Breast epithelium (tissue), 4 donors: ENCODE data around the gene CBX7. TPM values are rescaled to one million over a fixed set of nuclear protein-coding genes. Genes with fewer than 3 reads are reported as not detected.

Experiments used
- DNase-seq, 2 donors: peaks; one replicate each; pipeline ENCODE4 v3.0.0-alpha.2; 2019; ENCODE audit warnings: low spot score in 2 of 2
- H3K27ac ChIP-seq, 2 donors: fragments of 200-600 bp; sonication (generic) in 1 of 2; one replicate each; pipeline ENCODE4 v1.5.1; 2016 to 2019; ENCODE audit warnings: mild to moderate bottlenecking in 1 of 2
- H3K27me3 ChIP-seq, 2 donors: fragments of 200-600 bp; sonication (generic) in 1 of 2; one replicate each; pipeline versions ENCODE4 v1.5.1 to v1.6.0; 2017 to 2019; ENCODE audit warnings: control low read depth in 1 of 2, mild to moderate bottlenecking in 1 of 2
- H3K36me3 ChIP-seq: fragments of 200-600 bp; one replicate; pipeline ENCODE4 v1.5.1; 2019
- H3K4me1 ChIP-seq, 2 donors: fragments of 200-600 bp; sonication (generic); one replicate each; pipeline ENCODE4 v1.5.1; 2016 to 2019; ENCODE audit warnings: control low read depth in 1 of 2
- H3K4me3 ChIP-seq, 3 donors: fragments of 200-600 bp; sonication (generic); 1 replicate in 2 of 3; 2 replicates in 1 of 3; pipeline ENCODE4 v1.5.1; 2016 to 2019; ENCODE audit warnings: mild to moderate bottlenecking in 3 of 3, moderate library complexity in 2 of 3
- H3K9me3 ChIP-seq, 2 donors: fragments of 200-600 bp; sonication (generic) in 1 of 2; one replicate each; pipeline ENCODE4 v1.5.1; 2016 to 2019; ENCODE audit warnings: control low read depth in 1 of 2
- POLR2A ChIP-seq: fragments of 450-650 bp; IDR thresholded peaks from one replicate; pipeline ENCODE4 v1.6.1; 2016; ENCODE audit warnings: antibody characterized with exemption, mild to moderate bottlenecking, moderate library complexity
- POLR2AphosphoS5 ChIP-seq, 3 donors: sonication (generic); formaldehyde crosslinking; IDR thresholded peaks; one replicate each; pipeline ENCODE4 v1.6.1; 2017; ENCODE audit warnings: antibody characterized with exemption in 3 of 3
- intact Hi-C: fragments of 100-400 bp; cut with DNase I; formaldehyde crosslinking; loops from one replicate; pipeline ENCODE4 v1.15.1; 2023; ENCODE audit warnings: low total_unique reads
- total RNA-seq, 3 donors: library from RNA; depleted of rRNA; stranded (reverse); fragments of >200 nt; gene quantifications; one replicate each; pipeline ENCODE4 v1.1.0, GENCODE V29; 2016
- TF ChIP-seq, protein P1 (sequence below), 3 donors: fragments of 450-650 bp; IDR thresholded peaks; one replicate each; pipeline ENCODE4 v1.5.1; 2016 to 2017; ENCODE audit warnings: antibody characterized with exemption in 3 of 3, mild to moderate bottlenecking in 3 of 3, moderate library complexity in 3 of 3

Gene CBX7
- total RNA-seq, 3 donors from 2014 or later, result 57.1 to 71.9 (median 71.1) TPM

- TF ChIP-seq, protein P1, sequence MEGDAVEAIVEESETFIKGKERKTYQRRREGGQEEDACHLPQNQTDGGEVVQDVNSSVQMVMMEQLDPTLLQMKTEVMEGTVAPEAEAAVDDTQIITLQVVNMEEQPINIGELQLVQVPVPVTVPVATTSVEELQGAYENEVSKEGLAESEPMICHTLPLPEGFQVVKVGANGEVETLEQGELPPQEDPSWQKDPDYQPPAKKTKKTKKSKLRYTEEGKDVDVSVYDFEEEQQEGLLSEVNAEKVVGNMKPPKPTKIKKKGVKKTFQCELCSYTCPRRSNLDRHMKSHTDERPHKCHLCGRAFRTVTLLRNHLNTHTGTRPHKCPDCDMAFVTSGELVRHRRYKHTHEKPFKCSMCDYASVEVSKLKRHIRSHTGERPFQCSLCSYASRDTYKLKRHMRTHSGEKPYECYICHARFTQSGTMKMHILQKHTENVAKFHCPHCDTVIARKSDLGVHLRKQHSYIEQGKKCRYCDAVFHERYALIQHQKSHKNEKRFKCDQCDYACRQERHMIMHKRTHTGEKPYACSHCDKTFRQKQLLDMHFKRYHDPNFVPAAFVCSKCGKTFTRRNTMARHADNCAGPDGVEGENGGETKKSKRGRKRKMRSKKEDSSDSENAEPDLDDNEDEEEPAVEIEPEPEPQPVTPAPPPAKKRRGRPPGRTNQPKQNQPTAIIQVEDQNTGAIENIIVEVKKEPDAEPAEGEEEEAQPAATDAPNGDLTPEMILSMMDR (IDR thresholded peaks at IDR 0.05), result no peak
- no peak for TF ChIP-seq POLR2A
- no peak for TF ChIP-seq POLR2AphosphoS5 (IDR thresholded peaks at IDR 0.05)
- intact Hi-C loops, result loop anchor here (10.0 kb wide), 1 partner anchor 1954 kb away; no protein-coding TSS in a partner anchor
- Histone ChIP-seq H3K27me3 (no peaks in the 10 kb centered on the region), H3K27ac (no peak overlapping the region), H3K9me3 (no peaks in the 10 kb centered on the region), H3K36me3 (no peaks in the 10 kb centered on the region), H3K4me1 (no peaks in the 10 kb centered on the region), H3K4me3 (no peak overlapping the region)
- DNase-seq, result no peak
Observed at GRCh38 chr22:39088685-39089032, 63.8 kb downstream of the CBX7 start.

DNA sequence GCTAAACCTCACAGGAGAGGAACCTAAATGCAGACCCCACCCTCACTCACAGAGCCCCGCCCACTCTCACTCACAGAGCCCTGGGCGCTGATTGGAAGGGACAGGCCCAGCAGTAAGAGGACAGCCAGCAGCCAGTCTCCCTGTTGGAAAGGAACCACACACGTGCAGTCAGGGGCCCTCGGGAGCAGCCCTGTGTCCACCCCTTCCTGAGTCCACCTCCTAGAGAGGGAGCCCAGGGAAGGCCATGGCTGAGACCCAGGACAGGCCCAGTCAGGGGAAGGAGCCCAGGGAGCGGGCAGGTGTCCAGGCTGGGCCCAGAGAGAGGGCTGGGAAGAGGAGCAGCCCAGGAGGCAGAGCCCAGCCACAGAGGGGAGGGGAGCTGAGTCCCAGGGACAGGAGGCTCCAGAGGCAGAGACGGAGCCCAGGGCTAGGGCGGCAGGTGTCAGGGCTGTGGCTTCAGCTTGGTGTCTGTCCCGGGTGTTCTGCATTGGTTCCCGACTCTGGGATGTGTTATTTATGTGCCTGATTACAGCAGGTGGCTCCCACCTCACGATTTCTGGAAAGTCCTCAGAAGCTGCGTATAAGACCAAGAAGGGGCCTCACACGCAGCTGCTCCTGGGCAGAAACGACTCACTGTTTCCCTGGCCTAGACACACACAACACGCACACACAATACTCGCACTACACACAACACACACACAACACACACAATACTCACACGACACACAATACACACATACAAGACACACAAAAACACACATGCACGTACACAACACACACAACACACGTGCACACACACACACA, 64.4 kb downstream of the CBX7 start:
- no peak for TF ChIP-seq POLR2A
- no peak overlapping the region for H3K27ac ChIP-seq
- no peak overlapping the region for H3K4me3 ChIP-seq
- intact Hi-C loops, result loop anchor here (10.0 kb wide), 1 partner anchor 1953 kb away; no protein-coding TSS in a partner anchor
- DNase-seq, result no peak
- H3K27me3 ChIP-seq, result no peaks in the 10 kb centered on the region
- no peaks in the 10 kb centered on the region for H3K9me3 ChIP-seq
- no peaks in the 10 kb centered on the region for H3K36me3 ChIP-seq
- H3K4me1 ChIP-seq, result no peaks in the 10 kb centered on the region

- H3K4me1 ChIP-seq, result no peaks in the 10 kb centered on the region
- intact Hi-C loops, result loop anchor here (10.0 kb wide), 1 partner anchor 1952 kb away; no protein-coding TSS in a partner anchor
- DNase-seq, result no peak
- no peaks in the 10 kb centered on the region for H3K27me3 ChIP-seq
- TF ChIP-seq, protein P1 (IDR thresholded peaks at IDR 0.05), result no peak
- TF ChIP-seq POLR2AphosphoS5 (IDR thresholded peaks at IDR 0.05) (no peak), POLR2A (no peak)
- no peaks in the 10 kb centered on the region for H3K36me3 ChIP-seq
- no peak overlapping the region for H3K27ac ChIP-seq
- no peak overlapping the region for H3K4me3 ChIP-seq
- no peaks in the 10 kb centered on the region for H3K9me3 ChIP-seq
Observed at GRCh38 chr22:39087098-39087497, 65.4 kb downstream of the CBX7 start.

- Histone ChIP-seq H3K36me3 (no peaks in the 10 kb centered on the region), H3K4me3 (no peak overlapping the region), H3K27ac (no peak overlapping the region), H3K9me3 (no peaks in the 10 kb centered on the region), H3K4me1 (no peaks in the 10 kb centered on the region), H3K27me3 (no peaks in the 10 kb centered on the region)
- intact Hi-C loops, result loop anchor here (10.0 kb wide), 1 partner anchor 1950 kb away; no protein-coding TSS in a partner anchor
- no peak for DNase-seq
- TF ChIP-seq POLR2AphosphoS5 (IDR thresholded peaks at IDR 0.05) (no peak), POLR2A (no peak)
- TF ChIP-seq, protein P1 (IDR thresholded peaks at IDR 0.05), result no peak
Observed at GRCh38 chr22:39084666-39085065, 67.8 kb downstream of the CBX7 start.

- no peaks in the 10 kb centered on the region for H3K36me3 ChIP-seq
- TF ChIP-seq, protein P1 (IDR thresholded peaks at IDR 0.05), result no peak
- TF ChIP-seq POLR2A, result no peak
- no peak for TF ChIP-seq POLR2AphosphoS5 (IDR thresholded peaks at IDR 0.05)
- H3K9me3 ChIP-seq, result no peaks in the 10 kb centered on the region
- H3K4me1 ChIP-seq, result no peaks in the 10 kb centered on the region
- no peak overlapping the region for H3K27ac ChIP-seq
- DNase-seq, result no peak
- H3K4me3 ChIP-seq, result no peak overlapping the region
- intact Hi-C loops, result loop anchor here (10.0 kb wide), 1 partner anchor 1949 kb away; no protein-coding TSS in a partner anchor
- H3K27me3 ChIP-seq, result no peaks in the 10 kb centered on the region
Observed at GRCh38 chr22:39083212-39084165, 69.0 kb downstream of the CBX7 start.
